ENCODE results near the gene ISG20. TPM values are rescaled to one million over a fixed set of nuclear protein-coding genes. Genes with fewer than 3 reads are reported as not detected.
A peak's percentile ranks its signal among the peaks of the same experiment; 100 is the strongest.

The ISG20 gene
- polyA plus RNA-seq, 1 donor (not counting 4 experiments of a cell fraction or from before 2014, with no cell fraction given), result 8.9 TPM

DNA sequence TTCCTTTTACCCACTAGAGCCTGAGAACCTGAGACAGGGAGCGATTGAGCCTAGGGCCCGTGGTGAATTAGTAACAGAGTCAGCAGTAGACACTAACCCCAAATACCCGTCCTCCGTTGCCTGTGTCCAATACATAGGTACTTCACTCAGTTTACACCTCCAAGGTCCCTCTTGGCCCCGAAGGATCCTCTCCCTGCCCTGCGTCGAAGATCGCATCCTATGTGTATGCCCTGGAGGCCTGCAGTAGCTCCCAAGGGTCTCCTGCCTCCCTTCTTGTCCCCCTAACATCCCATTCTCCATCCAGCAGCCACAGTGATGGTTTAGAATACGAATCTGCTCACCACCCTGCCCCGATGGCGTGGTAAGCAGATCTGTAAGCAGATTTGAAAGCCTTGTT lies 67.0 kb downstream of the ISG20 start:
- Histone ChIP-seq H2AFZ (ENCODE audit: control insufficient read depth, low read length) (peak overlapping the region; percentile 19), H3K79me2 (ENCODE audit: control insufficient read depth, insufficient read depth, low read length) (no peaks in the 10 kb centered on the region), H3K4me1 (ENCODE audit: control insufficient read depth, extremely low read depth, insufficient read depth, low read length) (no peaks in the 10 kb centered on the region), H3K27ac (ENCODE audit: control insufficient read depth, insufficient read depth, low read length) (no peak overlapping the region), H4K20me1 (ENCODE audit: control insufficient read depth, extremely low read depth, insufficient read depth, low read length) (no peaks in the 10 kb centered on the region), H3K27me3 (ENCODE audit: control insufficient read depth, extremely low read depth, insufficient read depth, low read length) (peaks cover 32% of the 10 kb centered on the region), H3K9ac (ENCODE audit: control insufficient read depth, extremely low read depth, insufficient read depth, low read length) (no peak overlapping the region), H3K4me3 (ENCODE audit: control insufficient read depth in 2 of 3, extremely low read depth in 1 of 3, insufficient read depth in 2 of 3, low read depth in 1 of 3, low read length in 3 of 3) (no peak overlapping the region), H3K36me3 (ENCODE audit: control insufficient read depth in 2 of 2, extremely low read depth in 1 of 2, insufficient read depth in 2 of 2, low read length in 2 of 2) (no peaks in the 10 kb centered on the region), H3K9me3 (ENCODE audit: control insufficient read depth, low read depth, low read length) (no peaks in the 10 kb centered on the region), H3K9me1 (ENCODE audit: control insufficient read depth, extremely low read depth, insufficient read depth, low read length) (no peaks in the 10 kb centered on the region), H3K4me2 (ENCODE audit: control insufficient read depth, extremely low read depth, insufficient read depth, low read depth, low read length) (peak overlapping the region; percentile 54)
- dilution Hi-C loops (cut with MboI; ENCODE audit: extremely low pct_ligation_motif_present, low sequenced_read_pairs), result no loop called here
- FAIRE-seq (no peak), DNase-seq (ENCODE audit: low read depth, low spot score) (no peak)
- no peak for TF ChIP-seq EZH2 (IDR thresholded peaks at IDR 0.05; ENCODE audit: low read length)
- TF ChIP-seq, protein P1, sequence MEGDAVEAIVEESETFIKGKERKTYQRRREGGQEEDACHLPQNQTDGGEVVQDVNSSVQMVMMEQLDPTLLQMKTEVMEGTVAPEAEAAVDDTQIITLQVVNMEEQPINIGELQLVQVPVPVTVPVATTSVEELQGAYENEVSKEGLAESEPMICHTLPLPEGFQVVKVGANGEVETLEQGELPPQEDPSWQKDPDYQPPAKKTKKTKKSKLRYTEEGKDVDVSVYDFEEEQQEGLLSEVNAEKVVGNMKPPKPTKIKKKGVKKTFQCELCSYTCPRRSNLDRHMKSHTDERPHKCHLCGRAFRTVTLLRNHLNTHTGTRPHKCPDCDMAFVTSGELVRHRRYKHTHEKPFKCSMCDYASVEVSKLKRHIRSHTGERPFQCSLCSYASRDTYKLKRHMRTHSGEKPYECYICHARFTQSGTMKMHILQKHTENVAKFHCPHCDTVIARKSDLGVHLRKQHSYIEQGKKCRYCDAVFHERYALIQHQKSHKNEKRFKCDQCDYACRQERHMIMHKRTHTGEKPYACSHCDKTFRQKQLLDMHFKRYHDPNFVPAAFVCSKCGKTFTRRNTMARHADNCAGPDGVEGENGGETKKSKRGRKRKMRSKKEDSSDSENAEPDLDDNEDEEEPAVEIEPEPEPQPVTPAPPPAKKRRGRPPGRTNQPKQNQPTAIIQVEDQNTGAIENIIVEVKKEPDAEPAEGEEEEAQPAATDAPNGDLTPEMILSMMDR (optimal IDR thresholded peaks at IDR 0.05 in 1 of 3, IDR thresholded peaks at IDR 0.05 in 1 of 3, conservative IDR thresholded peaks at IDR 0.05 in 1 of 3; ENCODE audit: extremely low read depth in 1 of 3, insufficient read depth in 2 of 3, low read length in 3 of 3), result no peak

Small RNAs within 50 kb of the gene (small RNA-seq; reads per million reads assigned to genes)
- gene MIR1179 (ENCODE audit: insufficient read length in 3 of 3, low read depth in 3 of 3, low replicate concordance in 1 of 3) (0 to 0.50 (median 0) reads per million in 3 experiments), gene MIR7-2 (ENCODE audit: insufficient read length in 3 of 3, low read depth in 3 of 3, low replicate concordance in 1 of 3) (0.07 to 2.5 (median 0.67) reads per million in 3 experiments)

Other genes with a start within 250 kb of the ISG20 start
- gene MRPL46, start 171.6 kb upstream of the ISG20 start, polyA plus RNA-seq, result 25.2 to 28.6 TPM (median 26.3 TPM) in 3 replicates
- 60.9 to 74.2 TPM (median 64.3 TPM) in 3 replicates for gene MRPS11, start 171.3 kb upstream of the ISG20 start, polyA plus RNA-seq
- 1.1 to 1.8 TPM (median 1.7 TPM) in 3 replicates for gene DET1, start 92.3 kb upstream of the ISG20 start, polyA plus RNA-seq
- gene AEN, start 17.7 kb upstream of the ISG20 start, polyA plus RNA-seq, result 27.5 to 28.2 TPM (median 27.7 TPM) in 3 replicates
- not detected in 3 replicates for gene ACAN, start 164.4 kb downstream of the ISG20 start, polyA plus RNA-seq

All from keratinocyte (primary cell).